ENCODE measurements around the gene HLTF. TPM values are rescaled to one million over a fixed set of nuclear protein-coding genes. Genes with fewer than 3 reads are reported as not detected.

HLTF gene
- polyA plus RNA-seq, 1 experiment: 17.3 TPM

DNA sequence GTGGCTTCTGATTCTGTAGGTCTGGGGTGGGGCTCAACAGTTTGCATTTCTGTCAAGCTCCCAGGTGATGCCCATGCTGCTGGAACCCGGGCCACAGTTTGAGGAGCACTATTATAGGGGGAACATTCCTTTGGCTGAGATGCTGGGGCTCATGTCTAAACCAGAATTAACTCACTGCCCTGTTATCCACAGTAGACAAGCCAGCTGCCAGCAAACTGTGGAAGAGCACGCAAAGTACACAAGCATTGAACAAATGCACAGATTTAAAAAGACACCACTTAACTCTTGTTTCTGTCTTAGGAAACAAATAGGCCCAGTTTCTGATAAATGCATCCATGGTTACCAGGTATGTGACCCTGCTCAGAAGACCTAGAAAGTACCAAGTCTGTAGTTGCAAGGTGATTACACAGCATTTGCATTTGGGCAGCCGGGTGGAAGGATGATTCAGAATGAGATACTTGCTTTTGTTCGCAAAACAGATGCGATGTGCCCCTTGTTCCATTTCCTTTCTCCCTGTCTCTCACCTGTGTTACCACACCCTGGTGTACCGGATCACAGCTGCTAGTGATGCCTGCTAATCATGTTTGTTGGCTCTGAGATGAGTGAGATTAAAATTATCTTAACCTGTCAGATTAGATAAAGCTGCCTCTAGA lies 82.6 kb downstream of the HLTF start:
- ChIA-PET POLR2A (no interaction called here), CTCF (no interaction called here)
- no peak overlapping the region for H3K4me3 ChIP-seq (ENCODE audit: low read depth, low read length)
- TF ChIP-seq, protein P1, sequence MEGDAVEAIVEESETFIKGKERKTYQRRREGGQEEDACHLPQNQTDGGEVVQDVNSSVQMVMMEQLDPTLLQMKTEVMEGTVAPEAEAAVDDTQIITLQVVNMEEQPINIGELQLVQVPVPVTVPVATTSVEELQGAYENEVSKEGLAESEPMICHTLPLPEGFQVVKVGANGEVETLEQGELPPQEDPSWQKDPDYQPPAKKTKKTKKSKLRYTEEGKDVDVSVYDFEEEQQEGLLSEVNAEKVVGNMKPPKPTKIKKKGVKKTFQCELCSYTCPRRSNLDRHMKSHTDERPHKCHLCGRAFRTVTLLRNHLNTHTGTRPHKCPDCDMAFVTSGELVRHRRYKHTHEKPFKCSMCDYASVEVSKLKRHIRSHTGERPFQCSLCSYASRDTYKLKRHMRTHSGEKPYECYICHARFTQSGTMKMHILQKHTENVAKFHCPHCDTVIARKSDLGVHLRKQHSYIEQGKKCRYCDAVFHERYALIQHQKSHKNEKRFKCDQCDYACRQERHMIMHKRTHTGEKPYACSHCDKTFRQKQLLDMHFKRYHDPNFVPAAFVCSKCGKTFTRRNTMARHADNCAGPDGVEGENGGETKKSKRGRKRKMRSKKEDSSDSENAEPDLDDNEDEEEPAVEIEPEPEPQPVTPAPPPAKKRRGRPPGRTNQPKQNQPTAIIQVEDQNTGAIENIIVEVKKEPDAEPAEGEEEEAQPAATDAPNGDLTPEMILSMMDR (IDR thresholded peaks at IDR 0.05; ENCODE audit: insufficient read depth, low read depth, low read length): no peak
- peaks cover 5% of the 10 kb centered on the region; the same call in 1 of the 2 replicates for H3K36me3 ChIP-seq (ENCODE audit: control insufficient read depth, insufficient read depth, low read length)
- H3K27me3 ChIP-seq (ENCODE audit: control insufficient read depth, insufficient read depth, low read length): no peaks in the 10 kb centered on the region
- no peak for DNase-seq (ENCODE audit: low read depth)

DNA sequence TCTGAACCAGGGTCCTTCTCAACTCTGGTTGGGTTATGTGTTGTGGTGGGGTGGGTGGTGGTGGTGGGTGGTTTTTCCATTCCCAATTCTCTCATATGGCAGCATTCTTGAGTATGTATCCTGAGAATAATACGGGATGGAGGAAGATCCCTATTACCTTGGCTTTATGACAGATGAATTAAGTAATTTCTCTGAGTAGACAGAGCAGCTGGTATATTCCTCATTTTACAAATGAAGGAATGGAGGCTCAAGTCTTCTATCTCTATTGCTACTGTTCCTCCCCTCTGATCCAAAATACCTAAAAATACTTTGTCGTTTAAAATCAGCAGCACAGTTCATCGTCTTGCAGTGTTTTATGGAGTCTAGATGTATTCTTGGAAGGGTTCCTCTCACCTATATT lies 84.6 kb downstream of the HLTF start:
- H3K4me3 ChIP-seq (ENCODE audit: low read depth, low read length): no peak overlapping the region
- peaks cover 1% of the 10 kb centered on the region; the same call in 1 of the 2 replicates for H3K36me3 ChIP-seq (ENCODE audit: control insufficient read depth, insufficient read depth, low read length)
- ChIA-PET POLR2A (no interaction called here), CTCF (interaction anchor here (0.7 to 1.5 kb wide), 4 partner anchors 10 to 50 kb away, joined by 3 to 6 read pairs (median 3); partner anchors contain the start of gene GYG1)
- TF ChIP-seq, protein P1 (IDR thresholded peaks at IDR 0.05; ENCODE audit: insufficient read depth, low read depth, low read length): no peak
- no peaks in the 10 kb centered on the region for H3K27me3 ChIP-seq (ENCODE audit: control insufficient read depth, insufficient read depth, low read length)
- DNase-seq (ENCODE audit: low read depth): no peak

DNA sequence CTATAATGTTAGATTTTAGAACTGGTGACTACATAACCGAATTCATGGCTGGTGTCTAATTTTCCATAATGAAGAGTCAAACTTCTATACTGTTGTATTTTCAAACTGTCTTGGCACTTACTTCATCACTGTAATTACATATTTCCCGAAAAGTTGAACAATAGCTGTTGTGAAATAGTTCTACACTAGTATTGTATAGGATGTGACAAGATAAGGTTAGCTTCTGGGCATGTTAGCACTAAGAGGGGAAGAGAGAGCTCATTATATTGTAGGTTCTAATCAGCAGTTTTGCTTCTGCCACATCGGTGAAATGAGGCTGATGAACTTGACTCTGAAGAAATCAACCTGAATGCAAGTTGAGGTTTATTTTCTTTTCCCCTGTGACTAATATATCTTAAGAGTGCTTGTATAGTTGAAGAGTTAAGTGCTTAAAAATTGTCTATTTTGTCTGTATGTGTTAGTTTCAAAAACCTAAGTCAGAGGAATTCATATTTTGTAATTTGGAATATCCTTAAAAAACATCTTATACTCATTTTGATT lies 86.1 kb downstream of the HLTF start:
- TF ChIP-seq, protein P1 (IDR thresholded peaks at IDR 0.05; ENCODE audit: insufficient read depth, low read depth, low read length): no peak
- POLR2A ChIA-PET: no interaction called here
- CTCF ChIA-PET: no interaction called here
- Histone ChIP-seq H3K27me3 (ENCODE audit: control insufficient read depth, insufficient read depth, low read length) (no peaks in the 10 kb centered on the region), H3K36me3 (ENCODE audit: control insufficient read depth, insufficient read depth, low read length) (peaks cover 1% of the 10 kb centered on the region; the same call in 1 of the 2 replicates), H3K4me3 (ENCODE audit: low read depth, low read length) (no peak overlapping the region)
- DNase-seq (ENCODE audit: low read depth): no peak

DNA sequence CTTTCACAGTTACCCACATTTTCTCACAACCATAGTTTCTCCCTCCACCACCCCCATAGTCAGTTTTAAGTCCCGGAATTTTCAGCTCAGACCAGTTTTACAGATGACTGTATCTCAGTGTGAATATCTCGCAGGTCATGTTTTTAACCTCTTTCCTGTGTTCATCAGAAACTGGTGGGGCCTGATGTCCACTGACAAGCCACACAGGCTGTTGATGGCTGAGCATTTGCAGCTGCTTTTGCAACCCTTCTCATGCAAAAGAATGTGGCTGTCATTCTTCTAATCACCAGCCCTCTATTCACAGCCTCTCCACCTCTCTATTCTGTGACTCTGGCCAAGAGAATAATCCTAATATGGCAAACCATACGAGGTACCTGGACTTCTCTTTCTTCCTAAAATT lies 86.5 kb downstream of the HLTF start:
- TF ChIP-seq, protein P1 (IDR thresholded peaks at IDR 0.05; ENCODE audit: insufficient read depth, low read depth, low read length): no peak
- Histone ChIP-seq H3K27me3 (ENCODE audit: control insufficient read depth, insufficient read depth, low read length) (no peaks in the 10 kb centered on the region), H3K4me3 (ENCODE audit: low read depth, low read length) (no peak overlapping the region), H3K36me3 (ENCODE audit: control insufficient read depth, insufficient read depth, low read length) (peaks cover 1% of the 10 kb centered on the region; the same call in 1 of the 2 replicates)
- CTCF ChIA-PET: no interaction called here
- no peak for DNase-seq (ENCODE audit: low read depth)
- POLR2A ChIA-PET: no interaction called here

DNA sequence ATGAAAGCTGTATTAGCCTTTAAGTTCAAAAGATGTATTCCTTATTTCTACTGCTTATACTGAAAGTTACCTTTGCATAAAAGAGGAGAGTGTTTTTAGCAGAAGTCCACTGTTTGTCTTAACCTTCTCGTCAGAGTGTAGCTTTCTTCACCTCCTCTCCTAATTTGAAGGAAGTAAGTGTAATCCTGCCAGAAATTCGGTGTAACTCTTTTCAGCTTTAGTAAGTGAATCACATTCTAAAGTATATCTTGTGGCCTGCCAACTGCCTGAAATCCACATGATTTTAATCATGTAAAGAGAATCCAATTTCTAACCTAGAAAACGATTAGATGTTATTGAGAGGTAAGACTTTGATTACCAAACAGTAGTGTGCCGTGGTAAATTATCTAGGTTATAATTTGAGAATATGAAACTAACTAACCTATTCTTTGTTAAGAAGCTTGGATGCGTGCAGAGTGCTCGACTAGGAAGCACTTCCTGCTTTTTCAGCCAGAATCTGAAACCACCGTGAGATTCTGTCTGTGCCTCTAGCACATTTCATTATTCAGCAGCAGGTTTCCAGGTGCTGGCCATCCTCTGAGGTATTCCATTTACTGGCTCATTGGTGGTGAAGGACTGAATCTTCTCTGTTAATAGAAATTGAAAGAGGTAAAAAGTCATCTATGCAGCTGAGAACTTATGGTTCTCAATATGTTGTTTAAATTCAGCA lies 87.5 kb downstream of the HLTF start:
- POLR2A ChIA-PET: no interaction called here
- H3K36me3 ChIP-seq (ENCODE audit: control insufficient read depth, insufficient read depth, low read length): peaks cover 1% of the 10 kb centered on the region; the same call in 1 of the 2 replicates
- H3K27me3 ChIP-seq (ENCODE audit: control insufficient read depth, insufficient read depth, low read length): no peaks in the 10 kb centered on the region
- CTCF ChIA-PET: no interaction called here
- no peak overlapping the region for H3K4me3 ChIP-seq (ENCODE audit: low read depth, low read length)
- TF ChIP-seq, protein P1 (IDR thresholded peaks at IDR 0.05; ENCODE audit: insufficient read depth, low read depth, low read length): no peak
- no peak for DNase-seq (ENCODE audit: low read depth)
